Measurements from ENCODE around the gene MAML3. TPM values are rescaled to one million over a fixed set of nuclear protein-coding genes. Genes with fewer than 3 reads are reported as not detected.

The MAML3 gene
- total RNA-seq, 1 donor from 2014 or later = 2.7 TPM

DNA sequence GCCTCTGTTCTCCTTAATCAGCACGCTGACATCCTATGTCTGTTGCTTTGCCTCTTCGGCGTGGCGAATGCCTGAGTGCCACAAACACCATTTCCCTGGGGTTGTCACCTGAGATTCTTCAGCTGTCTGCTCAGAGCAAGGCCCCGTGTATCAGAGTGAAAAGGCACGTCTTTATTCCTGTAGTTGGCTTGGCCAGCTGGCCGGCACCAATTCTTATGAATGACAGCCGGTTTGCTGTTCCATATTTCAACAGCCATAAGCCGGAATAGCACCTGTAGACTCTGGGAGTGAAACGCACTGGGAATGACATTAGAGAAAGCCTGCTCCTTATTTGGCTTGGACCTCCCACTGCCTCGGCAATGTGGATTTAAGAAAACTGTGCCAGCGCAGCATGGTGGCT lies 399.0 kb downstream of the MAML3 start:
- Histone ChIP-seq H3K27me3 (ENCODE audit: control insufficient read depth, insufficient read depth, low read length) (no peaks in the 10 kb centered on the region), H3K4me3 (ENCODE audit: low read depth, low read length) (no peak overlapping the region), H3K36me3 (ENCODE audit: control insufficient read depth, insufficient read depth, low read length) (no peaks in the 10 kb centered on the region)
- DNase-seq (ENCODE audit: low read depth) = no peak
- TF ChIP-seq, protein P1, sequence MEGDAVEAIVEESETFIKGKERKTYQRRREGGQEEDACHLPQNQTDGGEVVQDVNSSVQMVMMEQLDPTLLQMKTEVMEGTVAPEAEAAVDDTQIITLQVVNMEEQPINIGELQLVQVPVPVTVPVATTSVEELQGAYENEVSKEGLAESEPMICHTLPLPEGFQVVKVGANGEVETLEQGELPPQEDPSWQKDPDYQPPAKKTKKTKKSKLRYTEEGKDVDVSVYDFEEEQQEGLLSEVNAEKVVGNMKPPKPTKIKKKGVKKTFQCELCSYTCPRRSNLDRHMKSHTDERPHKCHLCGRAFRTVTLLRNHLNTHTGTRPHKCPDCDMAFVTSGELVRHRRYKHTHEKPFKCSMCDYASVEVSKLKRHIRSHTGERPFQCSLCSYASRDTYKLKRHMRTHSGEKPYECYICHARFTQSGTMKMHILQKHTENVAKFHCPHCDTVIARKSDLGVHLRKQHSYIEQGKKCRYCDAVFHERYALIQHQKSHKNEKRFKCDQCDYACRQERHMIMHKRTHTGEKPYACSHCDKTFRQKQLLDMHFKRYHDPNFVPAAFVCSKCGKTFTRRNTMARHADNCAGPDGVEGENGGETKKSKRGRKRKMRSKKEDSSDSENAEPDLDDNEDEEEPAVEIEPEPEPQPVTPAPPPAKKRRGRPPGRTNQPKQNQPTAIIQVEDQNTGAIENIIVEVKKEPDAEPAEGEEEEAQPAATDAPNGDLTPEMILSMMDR (IDR thresholded peaks at IDR 0.05; ENCODE audit: insufficient read depth, low read length, poor library complexity, severe bottlenecking) = no peak

DNA sequence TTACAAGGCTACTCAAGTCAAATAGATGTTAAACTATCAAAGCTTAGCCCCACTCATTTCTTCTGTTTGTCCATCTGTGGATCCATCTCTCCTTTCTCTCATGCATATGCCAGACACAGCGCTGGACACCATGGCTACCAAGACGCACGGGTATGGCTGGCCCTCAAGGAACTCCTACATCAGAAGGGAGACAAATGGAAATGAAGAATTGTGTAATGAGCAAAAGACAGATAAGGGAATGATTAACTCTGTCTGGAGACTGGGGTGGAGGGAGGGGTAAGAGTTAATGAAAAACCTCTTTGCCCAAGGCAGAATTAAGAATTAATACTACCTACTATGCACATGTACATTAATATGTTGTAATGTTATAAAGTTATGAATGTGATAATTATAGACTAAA lies 400.3 kb downstream of the MAML3 start:
- TF ChIP-seq, protein P1 (IDR thresholded peaks at IDR 0.05; ENCODE audit: insufficient read depth, low read length, poor library complexity, severe bottlenecking) = no peak
- no peak for DNase-seq (ENCODE audit: low read depth)
- Histone ChIP-seq H3K4me3 (ENCODE audit: low read depth, low read length) (no peak overlapping the region), H3K27me3 (ENCODE audit: control insufficient read depth, insufficient read depth, low read length) (no peaks in the 10 kb centered on the region), H3K36me3 (ENCODE audit: control insufficient read depth, insufficient read depth, low read length) (no peaks in the 10 kb centered on the region)

DNA sequence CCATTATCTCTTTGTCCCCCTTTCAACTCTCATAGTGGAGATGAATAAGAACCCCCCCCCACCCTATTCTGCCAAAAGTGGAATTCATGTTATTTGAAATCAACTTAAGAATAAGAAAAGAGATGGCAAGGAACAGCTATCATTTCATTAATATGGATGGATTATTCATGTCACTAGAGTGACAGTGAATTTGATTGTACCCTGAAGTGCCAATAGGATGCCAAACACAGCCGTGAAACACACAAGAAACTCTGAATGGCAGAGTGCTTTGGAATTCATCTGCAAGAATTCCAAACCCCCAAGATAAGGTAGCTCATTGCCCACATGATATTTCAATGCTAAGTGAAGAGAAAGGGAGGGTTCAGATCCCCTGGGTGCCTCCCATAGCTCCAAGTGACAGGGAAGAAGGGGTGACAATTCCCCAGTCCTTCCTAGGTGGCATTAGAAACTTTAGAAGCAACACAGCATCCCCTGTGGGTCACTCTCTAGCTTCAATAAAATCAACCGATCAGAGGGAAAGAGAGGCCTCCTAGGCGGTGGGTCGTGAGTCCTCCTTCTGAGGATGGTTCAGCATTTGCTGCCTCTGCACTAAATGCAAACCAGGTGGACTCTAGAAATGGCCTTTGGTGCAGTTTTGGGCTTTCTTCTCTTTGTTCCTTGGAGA lies 404.0 kb downstream of the MAML3 start:
- DNase-seq (ENCODE audit: low read depth) = no peak
- Histone ChIP-seq H3K36me3 (ENCODE audit: control insufficient read depth, insufficient read depth, low read length) (no peaks in the 10 kb centered on the region), H3K4me3 (ENCODE audit: low read depth, low read length) (no peak overlapping the region), H3K27me3 (ENCODE audit: control insufficient read depth, insufficient read depth, low read length) (no peaks in the 10 kb centered on the region)
- TF ChIP-seq, protein P1 (IDR thresholded peaks at IDR 0.05; ENCODE audit: insufficient read depth, low read length, poor library complexity, severe bottlenecking) = no peak

DNA sequence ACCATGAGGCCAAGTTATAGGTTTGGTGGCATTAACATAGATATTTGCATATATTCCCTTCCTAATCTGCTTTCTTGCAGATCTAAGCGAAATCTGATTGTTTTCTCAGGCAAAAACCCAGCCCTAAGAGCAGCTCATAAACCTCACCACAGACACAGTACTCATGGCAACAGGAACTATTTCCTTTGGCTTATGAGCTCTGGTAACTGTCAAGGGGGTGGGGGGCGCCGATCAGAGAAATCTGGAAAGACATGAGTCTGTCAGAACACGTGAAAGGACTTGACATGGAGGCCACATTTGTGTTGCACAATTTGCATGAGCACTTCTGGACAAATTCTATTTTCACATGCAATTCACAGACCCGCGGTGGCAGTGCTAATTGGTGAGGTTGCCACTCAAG lies 404.6 kb downstream of the MAML3 start:
- TF ChIP-seq, protein P1 (IDR thresholded peaks at IDR 0.05; ENCODE audit: insufficient read depth, low read length, poor library complexity, severe bottlenecking) = no peak
- no peak overlapping the region for H3K4me3 ChIP-seq (ENCODE audit: low read depth, low read length)
- no peaks in the 10 kb centered on the region for H3K27me3 ChIP-seq (ENCODE audit: control insufficient read depth, insufficient read depth, low read length)
- DNase-seq (ENCODE audit: low read depth) = no peak
- H3K36me3 ChIP-seq (ENCODE audit: control insufficient read depth, insufficient read depth, low read length) = no peaks in the 10 kb centered on the region

DNA sequence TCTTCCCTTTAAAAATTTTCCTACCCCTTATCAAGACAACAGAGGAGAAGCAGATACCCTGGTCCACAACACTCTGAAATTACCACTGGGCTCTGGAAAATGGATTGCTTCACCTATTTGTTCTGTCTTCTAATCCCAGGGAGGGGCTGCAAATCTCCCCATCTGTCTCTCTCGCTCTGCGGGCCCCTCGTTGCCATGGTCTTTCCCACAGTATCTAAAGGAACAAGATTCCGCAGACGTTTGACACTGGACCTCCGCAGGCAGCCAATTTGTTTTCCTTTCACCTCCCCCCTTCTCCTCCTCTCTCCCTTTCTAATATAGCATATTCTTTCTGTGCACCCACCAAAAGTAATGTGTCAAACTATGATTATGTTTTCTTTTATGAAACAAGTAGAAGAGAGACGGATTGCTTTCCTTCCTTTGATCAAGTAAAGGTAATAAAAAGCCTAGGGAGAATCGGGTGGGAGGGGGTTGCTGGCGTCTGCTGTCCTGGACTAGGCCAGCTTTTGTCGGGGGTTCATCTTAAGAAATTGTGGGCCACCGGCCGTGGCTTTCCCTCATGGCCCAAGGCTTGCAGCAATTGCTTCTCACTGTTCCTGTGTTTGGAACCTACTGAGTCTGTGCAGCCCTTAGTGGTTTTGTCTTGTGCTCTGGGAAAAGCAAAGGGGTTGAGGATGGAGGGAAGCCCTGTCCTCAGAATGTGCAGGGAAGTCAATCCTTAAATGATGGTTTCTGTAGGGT lies 407.4 kb downstream of the MAML3 start:
- no peak overlapping the region for H3K4me3 ChIP-seq (ENCODE audit: low read depth, low read length)
- TF ChIP-seq, protein P1 (IDR thresholded peaks at IDR 0.05; ENCODE audit: insufficient read depth, low read length, poor library complexity, severe bottlenecking) = no peak
- DNase-seq (ENCODE audit: low read depth) = no peak
- H3K36me3 ChIP-seq (ENCODE audit: control insufficient read depth, insufficient read depth, low read length) = no peaks in the 10 kb centered on the region
- no peaks in the 10 kb centered on the region for H3K27me3 ChIP-seq (ENCODE audit: control insufficient read depth, insufficient read depth, low read length)

Data from kidney epithelial cell (primary cell).